ENCODE results near the gene ASTN2.

- TF ChIP-seq EZH2 (IDR thresholded peaks at IDR 0.05; ENCODE audit: insufficient read depth, poor library complexity, severe bottlenecking): no peak
- no peak for TF ChIP-seq EZH2phosphoT487 (IDR thresholded peaks at IDR 0.05; ENCODE audit: insufficient read depth, low read depth)
These were observed 898.4 kb downstream of the ASTN2 start for GRCh38 chr9:116516456-116516855.

Measured in GM23248 (cell line).